Fibroblast of pulmonary artery (primary cell): ENCODE measurements around the gene GORAB.

Source experiments
- DNase-seq: peaks from one replicate; pipeline ENCODE4 v3.0.0-alpha.2; 2010; ENCODE audit warnings: low read depth
- H3K4me3 ChIP-seq: replicated peaks from 2 replicates; pipeline ENCODE4 v1.5.1; 2011; ENCODE audit warnings: low read depth, mild to moderate bottlenecking, control low read depth, low read length, moderate library complexity
- TF ChIP-seq, protein P1 (sequence below): IDR thresholded peaks from 2 replicates; pipeline ENCODE4 v1.5.1; 2011; ENCODE audit warnings: mild to moderate bottlenecking, control low read depth, low read length, inconsistent platforms; ENCODE audit errors: missing control alignments

Gene GORAB

DNA sequence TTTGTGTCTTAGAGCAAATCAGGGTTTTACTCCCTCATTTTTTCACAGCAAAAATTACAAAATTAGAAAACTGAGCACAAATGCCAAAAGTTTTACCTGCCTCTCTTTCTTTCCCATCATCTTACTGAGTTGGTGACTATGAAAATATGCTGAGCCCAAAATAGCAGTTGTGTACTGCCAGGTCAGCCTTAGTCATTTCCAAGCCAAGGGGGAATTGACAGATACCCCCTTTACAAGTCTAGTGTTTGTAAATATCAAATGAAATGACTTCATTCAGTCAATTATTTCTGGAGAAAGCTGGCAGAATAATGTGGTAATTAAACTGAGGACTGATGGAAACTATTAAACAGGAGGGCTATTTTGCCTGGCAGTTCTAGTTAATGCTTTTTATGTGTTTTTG, 11.4 kb upstream of the GORAB start:
- TF ChIP-seq, protein P1, sequence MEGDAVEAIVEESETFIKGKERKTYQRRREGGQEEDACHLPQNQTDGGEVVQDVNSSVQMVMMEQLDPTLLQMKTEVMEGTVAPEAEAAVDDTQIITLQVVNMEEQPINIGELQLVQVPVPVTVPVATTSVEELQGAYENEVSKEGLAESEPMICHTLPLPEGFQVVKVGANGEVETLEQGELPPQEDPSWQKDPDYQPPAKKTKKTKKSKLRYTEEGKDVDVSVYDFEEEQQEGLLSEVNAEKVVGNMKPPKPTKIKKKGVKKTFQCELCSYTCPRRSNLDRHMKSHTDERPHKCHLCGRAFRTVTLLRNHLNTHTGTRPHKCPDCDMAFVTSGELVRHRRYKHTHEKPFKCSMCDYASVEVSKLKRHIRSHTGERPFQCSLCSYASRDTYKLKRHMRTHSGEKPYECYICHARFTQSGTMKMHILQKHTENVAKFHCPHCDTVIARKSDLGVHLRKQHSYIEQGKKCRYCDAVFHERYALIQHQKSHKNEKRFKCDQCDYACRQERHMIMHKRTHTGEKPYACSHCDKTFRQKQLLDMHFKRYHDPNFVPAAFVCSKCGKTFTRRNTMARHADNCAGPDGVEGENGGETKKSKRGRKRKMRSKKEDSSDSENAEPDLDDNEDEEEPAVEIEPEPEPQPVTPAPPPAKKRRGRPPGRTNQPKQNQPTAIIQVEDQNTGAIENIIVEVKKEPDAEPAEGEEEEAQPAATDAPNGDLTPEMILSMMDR: no peak
- H3K4me3 ChIP-seq: no peak overlapping the region
- DNase-seq: no peak

DNA sequence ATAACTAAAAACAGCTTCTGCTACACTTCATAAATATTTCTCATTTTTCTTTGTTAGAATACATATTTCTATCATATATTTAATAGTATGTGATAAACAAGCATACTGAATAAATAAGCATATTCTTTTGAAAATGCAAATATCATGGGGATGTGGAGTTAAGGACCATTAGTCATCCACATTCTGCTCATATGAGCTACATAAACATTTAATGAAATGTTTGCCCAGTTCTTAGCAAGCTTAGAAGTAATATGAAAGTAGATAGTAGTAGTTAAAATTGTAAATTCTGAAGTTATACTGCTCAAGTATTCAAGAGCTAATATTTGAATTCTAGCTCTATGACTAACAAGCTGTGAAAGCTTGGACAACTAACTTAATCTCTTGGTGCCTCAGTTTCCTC, 10.1 kb upstream of the GORAB start:
- DNase-seq: no peak
- TF ChIP-seq, protein P1: no peak
- H3K4me3 ChIP-seq: no peak overlapping the region

DNA sequence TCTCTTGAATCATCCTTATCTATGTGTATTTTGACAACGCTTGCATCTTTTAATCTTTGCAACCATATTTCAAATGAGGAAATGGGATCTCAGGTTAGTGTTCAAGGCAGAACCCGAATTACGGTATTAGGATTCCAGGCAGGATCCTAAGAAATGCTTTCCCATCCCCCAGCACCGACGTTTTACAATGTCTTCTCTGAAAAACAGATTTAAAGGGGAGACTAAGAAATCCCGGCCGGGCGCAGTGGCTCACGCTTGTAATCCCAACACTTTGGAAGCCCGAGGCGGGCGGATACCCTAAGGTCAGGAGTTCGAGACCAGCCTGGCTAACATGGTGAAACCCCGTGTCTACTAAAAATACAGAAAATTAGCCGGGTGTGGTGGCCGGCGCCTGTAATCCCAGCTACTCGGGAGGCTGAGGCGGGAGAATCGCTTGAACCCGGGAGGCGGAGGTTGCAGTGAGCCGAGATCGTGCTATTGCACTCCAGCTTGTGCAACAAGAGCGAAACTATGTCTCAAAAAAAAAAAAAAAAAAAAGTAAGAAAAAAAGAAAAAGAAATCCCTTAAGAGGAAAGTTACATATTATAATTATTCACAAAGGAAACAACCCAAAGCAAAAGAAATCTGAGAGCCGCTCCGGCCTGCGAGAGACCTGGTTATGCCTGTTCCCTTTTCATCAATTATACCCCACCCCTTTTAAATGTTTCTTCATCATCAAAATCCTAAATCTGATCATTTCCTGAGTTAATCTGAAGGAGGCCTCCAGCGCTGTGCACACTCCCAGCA, 801 bp upstream of the GORAB start:
- TF ChIP-seq, protein P1: no peak
- no peak for DNase-seq
- peak overlapping the region; percentile 95 for H3K4me3 ChIP-seq

DNA sequence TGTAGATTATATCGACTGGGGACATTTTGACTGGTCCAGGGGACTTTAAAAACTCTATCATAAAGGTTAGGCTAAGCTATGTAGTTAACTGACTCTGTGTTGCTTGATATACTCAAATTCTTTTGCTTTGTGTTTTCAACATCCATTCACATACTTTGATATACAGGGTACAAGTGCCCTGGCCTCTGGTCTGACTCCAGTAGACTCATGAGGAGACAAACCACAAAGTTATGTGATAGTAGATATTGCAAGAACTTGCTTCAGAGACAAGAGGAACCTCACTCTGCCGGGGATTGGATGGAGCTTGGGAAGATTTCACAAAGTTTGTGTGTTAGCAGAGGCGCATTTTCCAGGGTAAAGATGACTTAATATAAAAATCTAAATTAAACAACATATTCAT, 1.3 kb downstream of the GORAB start:
- TF ChIP-seq, protein P1: no peak
- peak; percentile 59 for DNase-seq
- H3K4me3 ChIP-seq: peak overlapping the region; percentile 95

DNA sequence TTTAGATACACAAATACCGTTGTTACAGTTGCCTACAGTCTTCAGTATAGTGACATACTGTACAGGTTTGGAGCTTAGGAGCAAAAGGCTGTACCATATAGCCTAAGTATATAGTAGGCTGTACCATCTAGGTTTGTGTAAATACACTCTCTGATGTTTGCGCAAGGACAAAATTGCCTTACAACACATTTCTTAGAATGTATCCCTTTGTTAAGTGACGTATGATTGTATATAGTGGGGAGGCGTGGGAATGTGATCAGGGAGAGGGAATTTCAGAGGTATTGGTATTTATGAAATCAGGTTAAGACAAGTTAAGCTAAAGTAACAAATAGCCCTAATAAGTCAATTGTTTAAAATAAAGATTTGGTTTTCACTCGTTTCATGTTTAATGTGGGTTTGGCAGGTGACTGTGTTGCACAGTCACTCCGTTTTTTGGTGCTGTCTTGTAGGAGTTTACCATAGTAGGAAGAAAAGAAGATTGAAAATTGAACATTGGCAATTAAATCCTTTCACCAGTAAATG, 2.7 kb downstream of the GORAB start:
- no peak for DNase-seq
- H3K4me3 ChIP-seq: no peak overlapping the region
- TF ChIP-seq, protein P1: no peak

DNA sequence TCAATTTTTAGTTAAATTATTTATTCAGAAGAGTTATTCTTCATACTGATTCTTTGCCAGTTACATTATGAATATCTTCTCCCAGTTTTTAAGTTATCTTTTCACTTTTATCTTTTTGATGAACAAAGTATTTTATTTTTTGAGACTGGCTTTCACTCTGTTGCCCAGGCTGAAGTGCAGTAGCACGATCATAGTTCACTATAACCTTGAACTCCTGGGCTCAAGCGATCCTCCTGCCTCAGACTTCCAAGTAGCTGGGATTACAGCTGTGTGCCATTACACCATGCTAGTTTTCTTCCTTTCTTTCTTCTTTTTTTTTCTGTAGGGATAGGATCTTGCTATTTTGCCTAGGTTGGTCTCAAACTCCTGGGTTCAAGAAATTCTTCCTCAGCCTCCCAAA, 3.5 kb downstream of the GORAB start:
- H3K4me3 ChIP-seq: no peak overlapping the region
- TF ChIP-seq, protein P1: no peak
- no peak for DNase-seq
